GM19372 (cell line): ENCODE results near the gene SLIT1.
"Not testable (repeated sequence)": the region's sequence is repeated elsewhere in the genome, so short reads cannot be mapped to it uniquely, and the experiment has no call there.

Experiments used
- ATAC-seq: cut with Tn5 transposase; IDR thresholded peaks from one replicate; pipeline ENCODE4 v1.9.1; 2021; ENCODE audit warnings: mild to moderate bottlenecking, low read depth, moderate library complexity; ENCODE audit not compliant: unreplicated experiment

Gene SLIT1

DNA sequence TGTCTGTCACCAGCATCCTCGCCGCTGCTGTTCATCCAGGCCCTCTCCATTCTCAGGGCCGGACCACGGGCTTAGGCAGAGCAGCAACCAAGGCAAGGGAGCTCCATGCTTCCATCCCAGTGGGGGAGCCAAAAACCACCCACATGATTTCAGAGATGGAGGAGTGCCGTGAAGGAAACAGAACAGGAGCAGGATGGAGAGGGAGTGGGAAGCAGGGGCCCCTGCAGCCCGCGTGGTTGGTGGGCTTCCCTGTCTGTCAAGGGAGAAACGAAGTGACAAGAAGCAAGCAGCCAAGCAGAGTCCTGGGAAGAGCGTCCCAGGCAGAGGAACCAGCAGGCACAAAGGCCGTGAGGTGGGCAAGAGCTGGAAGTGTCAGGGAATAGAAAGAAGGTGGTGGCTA lies 95.7 kb downstream of the SLIT1 start:
- ATAC-seq = no peak

DNA sequence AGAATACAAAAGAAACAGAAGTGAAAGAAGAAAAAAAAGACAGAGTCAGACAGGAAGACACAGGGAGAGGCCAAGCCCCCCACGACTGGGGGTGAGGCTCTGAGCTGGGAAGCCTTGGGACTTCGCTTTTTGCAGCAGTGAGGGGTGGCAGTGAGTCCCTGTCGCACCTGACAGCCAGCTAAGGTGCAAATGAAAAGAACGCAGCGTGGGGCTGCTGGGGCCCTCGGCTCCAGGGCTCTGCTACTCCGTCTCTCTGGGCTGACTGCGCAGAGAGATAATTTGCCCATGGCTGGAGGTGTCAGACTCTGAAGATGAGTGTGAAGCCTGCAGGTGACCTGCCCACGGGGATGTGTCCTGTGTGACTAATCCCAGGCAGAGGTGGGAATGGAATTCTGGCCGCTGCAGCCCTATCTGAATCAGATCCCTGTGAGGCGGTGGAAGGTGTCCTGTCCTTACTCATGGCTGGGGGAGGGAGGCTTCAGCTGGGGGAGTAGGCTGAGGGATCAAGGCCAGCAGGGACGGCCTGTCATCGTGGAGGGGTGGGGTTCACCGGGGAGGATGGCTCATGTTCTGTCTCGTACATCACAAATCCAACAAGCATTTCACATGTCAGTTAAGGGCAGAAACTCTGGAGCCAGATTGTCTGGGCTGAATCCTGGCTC lies 96.4 kb downstream of the SLIT1 start:
- ATAC-seq = no peak

DNA sequence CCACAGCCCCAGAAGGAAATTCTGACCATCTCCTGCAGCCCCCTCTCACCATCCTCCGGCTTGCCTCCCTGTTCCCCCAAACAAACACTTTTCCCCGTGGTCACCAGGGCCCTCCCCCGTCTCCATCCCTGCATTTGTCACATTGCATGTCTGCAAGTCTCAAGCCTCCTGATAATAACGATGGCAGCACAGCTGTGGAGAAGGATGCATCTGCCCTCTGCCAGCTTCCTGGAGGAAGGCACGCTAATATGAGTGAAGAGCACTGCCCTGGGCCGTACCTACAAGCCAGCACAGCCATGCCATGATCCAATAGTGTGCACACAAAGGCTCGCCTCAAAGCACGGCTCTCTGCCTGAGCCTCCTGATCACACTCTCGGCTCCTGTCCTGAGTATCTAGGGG lies 98.5 kb downstream of the SLIT1 start:
- ATAC-seq = no peak

DNA sequence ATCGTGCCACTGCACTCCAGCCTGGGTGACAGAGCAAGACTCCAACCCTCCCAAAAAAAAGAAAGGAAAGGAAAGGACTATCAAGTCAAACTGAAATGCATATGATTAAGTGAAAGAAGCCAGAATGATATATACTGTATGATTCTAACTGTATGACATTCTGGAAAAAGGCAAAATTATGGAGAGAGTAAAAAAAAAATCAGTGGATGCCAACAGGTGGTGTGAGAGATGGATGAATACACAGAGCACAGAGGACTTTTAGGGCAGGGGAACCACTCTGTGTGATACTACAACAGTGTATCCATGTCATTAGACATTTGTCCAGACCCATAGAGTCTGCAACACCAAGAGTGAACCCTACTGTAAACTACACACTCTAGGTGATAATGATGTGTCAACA lies 99.2 kb downstream of the SLIT1 start:
- ATAC-seq = no peak

DNA sequence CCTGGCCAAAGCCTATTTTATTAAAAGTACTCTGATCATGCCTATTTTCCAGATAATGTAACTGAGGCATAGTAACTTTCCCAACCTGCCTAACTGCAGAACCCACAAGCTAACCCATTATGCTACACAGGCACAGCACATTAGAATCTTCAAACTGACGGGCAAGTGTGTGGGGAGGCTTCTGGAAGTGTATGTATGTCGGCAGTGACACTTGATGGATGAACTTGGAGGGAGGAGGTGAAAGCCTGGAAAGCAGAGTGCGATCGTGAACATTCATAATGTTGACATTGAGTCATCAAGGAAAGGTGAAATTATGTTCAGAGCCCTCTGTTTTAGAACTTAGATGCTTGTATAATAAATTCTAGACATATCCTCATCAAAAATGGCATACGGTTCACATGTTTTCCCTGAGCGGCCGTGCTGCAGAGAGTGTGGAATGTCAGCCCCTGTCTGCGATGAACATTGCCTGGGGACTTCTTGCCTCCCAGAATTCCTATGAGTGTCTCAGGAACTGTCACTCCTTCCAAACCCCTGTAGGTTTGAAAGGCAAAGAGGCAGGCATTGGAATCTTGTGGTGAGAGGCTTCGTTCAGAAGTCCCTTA lies 102.4 kb downstream of the SLIT1 start:
- ATAC-seq = no peak

DNA sequence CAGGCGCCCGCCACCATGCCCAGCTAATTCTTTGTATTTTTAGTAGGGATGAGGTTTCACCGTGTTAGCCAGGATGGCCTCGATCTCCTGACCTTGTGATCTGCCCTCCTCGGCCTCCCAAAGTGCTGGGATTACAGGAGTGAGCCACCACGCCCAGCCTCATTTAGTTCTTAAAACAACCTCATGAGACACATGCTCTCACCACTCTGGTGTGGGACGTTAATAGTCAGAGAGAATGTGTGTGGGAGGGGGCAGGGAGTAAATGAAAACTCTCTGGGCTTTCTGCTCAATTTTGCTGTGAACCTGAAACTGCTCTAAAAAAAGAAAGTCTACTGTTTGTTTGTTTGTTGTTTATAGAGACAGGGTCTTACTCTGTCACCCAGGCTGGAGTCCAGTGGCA lies 103.2 kb downstream of the SLIT1 start:
- not testable (repeated sequence) for ATAC-seq

DNA sequence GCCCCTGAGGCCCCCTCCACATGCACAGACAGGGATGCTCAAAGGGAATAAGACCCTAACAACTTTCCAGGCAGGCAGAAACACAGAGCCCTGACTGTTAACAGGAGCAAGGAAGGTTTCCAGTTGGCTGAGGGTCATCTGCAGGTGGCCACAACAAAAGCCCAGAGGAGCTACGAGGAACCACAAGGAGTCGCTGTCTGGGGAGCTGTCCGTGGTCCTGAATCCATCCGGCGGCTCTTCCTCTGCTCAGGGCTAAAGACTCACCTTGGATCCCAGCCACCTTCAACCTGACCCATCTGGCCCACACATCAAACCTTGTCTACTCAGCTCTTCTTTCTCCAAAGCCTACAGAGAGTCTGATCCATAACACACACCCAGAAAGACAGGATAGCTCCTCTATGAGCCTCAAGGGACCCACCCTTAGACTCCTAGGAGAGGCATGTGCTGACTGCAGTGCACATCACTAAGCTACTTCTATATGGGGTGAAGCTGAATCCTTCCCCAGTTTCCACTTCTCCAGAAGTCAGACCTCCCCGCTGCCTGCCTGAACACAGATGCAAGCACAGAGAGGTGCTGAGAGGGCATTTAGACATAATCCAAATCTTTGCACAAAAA lies 104.0 kb downstream of the SLIT1 start:
- no peak for ATAC-seq

DNA sequence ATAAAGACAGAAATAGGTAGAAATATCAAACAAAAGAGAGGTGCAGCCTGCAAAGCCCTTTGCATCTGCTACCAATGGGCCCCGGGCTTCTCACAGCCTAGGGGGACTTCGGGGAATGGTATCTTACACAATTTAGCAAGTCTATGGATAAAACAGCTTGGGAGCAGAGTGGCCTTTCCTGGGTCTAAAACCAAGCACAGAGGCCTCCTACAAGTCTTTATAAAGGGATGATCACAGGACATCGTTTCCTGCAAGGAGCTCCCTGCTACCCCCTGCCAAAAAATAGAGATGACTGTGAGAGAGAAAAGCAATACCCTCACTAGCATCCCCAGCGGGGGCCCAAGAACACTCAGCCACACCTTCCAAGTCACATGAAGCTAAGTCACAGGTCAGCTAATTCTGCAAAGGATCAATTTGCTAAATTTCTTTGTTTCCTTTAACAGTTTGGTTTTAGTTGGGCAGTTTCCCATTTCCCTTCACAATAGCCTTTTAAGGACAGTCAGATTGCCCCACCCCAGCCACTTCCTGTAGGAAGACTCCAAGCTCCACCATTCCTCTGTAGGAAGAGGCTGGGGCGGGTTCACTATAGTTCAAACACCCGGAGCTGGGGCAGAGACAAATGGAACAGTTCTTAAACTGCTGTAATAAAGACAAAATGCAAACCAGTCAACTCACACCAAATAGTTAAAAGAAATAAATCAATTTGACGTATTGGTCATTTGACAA lies 105.5 kb downstream of the SLIT1 start:
- no peak for ATAC-seq

DNA sequence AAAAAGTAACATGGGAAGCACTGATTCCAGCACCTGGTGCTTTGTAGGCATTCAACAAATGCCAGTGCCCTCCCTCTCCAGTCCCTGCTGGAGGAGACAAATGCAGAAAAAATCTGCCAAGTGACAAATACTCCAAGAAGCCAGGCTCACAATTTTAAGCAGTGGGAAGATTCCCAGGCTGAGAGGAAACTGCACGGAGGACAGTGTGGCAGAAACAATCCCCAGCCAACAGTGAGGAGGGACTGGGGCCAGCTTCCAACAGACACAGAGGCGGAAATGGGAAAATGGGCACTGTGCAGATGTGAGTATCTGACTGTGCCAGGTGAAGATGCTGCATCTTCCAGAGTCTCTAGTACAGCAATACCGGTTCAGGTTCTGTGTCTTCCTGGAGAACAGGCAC lies 106.3 kb downstream of the SLIT1 start:
- no peak for ATAC-seq

DNA sequence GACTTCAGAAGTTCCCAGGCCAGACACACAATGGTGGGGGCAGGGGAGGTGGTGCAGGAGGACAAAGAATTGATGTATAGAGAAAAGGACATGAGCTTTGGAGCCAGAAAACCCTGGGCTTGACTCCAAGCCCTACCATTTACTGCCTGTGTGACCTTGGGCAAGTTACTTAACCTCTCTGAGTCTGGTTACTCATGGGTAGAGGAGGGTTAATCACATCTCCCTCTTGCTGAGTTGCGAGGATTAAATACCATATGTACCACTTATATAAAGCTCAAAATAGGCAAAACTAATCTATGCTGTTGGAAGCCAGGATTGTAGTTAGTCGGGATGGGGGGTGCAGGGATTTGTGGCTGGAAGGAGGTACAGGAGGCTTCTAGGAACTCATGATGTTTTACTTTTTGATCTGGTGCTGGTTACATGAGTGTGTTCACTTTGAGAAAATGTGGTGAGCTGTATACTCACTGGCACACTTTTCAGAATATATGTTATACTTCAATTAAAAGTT lies 106.8 kb downstream of the SLIT1 start:
- ATAC-seq = no peak

DNA sequence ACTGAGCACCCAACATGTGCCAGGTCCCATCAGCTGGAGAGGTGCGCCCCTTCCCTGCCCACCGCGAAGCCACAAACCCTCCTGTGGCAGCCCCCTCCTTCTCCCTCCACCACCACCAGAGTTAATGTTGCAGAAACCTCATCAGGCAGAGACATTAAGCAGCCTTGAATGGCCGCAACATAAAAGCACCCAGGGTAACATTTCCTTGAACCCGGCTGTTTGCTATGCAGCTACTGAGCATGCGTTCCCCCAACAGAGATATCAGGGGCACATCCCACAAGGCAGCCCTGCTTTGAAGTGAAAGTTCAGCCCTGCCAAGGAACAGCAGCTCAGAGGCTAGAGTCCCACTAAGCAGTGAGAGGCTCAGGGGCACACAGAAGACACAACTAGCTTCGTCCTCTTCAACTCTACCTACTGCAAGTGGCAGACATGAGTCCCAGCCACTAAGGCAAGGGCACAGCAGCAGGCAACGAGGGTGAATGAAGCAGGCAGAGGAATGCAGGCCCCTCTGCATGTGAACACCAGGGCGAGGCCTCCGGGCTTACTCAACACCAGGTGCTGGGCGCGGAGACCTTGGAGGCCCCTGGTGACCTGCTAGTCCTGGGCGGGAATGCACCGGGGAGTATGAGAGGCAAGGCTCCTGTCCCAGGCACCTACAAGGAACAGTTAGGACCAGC lies 107.4 kb downstream of the SLIT1 start:
- ATAC-seq = no peak

DNA sequence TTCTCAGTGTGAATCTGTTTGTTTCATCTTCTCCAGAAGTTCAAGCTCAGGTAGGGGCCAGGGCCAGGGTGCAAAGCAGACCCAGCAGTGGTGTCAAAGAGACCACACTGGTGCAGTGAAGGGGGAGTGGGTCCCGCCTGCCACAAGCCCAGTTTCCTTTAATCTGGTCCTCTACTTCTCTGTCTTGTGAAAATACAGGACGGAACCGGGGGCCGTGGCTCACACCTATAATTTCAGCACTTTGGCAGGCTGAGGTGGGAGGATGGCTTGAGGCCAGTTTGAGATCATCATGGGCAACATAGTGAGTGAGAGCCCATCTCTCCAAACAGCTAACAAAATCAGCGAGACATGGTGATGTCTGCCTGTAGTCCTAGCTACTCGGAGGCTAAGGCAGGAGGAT lies 109.0 kb downstream of the SLIT1 start:
- ATAC-seq = no peak

DNA sequence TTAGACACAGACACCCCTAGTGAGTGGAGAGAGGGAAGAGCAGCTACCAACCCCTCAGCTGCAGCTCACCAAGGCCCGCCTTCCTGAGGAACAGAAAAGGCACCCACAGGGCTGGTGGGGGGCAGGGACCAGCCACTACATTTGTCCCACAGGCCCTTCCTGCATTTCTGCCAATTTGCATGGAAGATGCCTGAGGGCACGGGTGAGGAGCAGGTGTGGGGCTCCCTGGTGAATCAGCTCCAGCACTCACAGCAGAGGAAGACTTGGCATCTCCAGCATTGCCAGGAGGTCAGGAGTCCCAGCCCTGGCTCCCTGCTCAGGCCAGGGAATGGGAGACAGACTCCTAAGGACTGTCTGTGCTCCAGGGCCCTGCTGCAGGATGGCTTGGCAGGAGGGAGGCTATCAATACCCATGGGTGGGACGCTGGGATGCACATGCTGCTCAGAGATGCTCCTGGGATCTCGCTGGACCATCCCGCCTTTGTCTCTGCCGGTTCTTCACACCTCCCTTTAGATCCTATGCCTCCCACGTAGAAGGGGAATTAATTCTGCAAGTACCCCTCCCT lies 109.7 kb downstream of the SLIT1 start:
- no peak for ATAC-seq

DNA sequence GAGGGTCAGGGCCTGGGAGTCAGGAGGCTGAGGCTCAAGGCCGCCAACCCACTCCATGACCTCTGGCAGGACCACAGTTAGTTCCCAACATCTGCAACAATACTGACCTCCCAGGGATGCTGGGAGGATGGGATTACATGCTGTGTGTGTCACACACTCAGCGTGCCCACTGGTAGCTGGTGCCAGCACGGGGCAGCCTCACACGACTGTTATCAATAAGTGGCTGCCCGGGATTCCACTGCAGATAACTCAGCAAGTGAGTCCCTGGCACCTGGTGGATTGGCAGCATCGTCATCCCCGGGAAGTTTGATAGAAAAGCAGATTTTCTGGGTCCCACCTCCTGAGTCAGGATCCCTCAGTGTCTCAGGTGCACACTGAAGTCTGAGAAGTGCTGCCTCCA lies 110.3 kb downstream of the SLIT1 start:
- no peak for ATAC-seq

DNA sequence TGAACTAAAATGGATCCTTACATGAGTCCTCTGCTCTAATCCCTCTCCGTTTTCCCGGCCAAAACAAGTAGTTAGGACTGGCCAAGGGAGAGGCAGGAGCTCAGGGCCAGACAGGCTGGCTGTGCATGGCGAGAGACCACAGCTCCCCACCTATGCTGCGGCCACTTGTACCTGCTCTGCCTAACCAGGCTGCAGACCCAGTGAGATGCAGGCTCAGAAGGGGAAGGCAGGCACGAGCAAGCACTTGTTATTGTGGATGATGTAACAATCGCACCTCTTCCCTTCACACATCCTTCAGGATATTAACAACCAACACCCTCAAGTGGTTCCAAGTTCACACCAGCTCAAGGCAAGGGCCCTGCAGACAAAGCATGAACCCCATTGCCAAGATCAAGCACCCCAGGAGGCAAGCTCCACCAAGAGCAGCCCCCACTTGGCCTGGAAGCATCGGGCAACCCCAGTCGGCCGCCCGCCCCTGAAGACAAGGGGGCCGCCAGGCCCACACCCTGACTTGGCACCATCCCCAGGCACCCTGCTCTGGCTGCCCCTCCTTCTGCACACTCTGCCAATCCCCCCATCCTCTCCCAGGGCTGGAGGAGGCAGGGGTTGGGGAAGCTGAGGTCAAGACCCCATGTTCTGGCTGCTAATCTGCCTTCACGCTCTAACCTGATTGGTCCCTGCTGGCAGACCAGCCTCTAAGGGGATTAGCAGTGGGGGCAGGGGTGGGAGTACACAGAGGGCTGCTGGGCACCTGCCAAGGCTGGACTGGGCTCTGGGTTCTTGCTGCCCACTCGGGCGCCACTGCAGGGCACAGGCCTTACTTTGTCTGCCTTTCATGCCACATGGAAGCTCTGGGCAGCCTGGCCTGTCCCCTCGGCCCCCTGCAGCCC lies 111.3 kb downstream of the SLIT1 start:
- no peak for ATAC-seq

DNA sequence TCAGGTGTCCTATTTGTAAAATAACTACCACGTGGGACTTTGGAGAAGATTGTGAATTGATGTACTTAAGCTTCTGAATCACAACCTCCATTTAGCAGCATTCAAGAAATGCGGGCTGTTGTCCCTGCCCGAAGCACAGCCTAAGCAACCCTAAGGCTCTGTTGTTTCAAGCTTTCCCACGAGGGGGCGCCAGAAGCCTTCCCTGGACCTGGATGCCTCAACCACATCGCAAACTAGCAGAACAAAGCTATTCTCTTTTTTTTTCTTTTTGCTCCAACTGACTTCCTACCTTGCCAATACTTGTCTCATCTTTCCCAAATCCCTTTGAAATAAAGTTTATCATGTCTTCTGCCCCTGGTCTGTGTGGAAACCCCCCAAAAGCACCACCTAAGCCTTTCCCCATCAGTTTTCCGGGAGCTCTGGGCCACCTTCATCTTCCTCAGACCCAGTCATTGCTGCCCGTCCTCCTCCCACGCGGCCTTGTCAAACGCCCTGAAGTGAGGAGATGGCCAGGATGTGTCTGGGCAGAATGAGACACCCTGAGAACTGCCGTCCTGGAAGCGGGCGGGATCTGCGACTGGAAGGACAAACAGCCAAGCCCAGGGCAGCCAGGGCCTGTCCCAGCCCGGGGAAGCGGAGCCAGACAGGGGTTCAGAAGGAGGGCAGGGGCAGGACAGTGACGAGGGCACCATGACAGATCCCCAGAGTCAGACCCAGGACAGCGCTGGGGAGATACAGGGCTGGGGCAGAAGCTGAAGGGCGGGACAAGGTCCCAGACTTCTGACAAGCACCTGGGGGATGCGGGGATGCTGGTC lies 112.7 kb downstream of the SLIT1 start:
- ATAC-seq = no peak

DNA sequence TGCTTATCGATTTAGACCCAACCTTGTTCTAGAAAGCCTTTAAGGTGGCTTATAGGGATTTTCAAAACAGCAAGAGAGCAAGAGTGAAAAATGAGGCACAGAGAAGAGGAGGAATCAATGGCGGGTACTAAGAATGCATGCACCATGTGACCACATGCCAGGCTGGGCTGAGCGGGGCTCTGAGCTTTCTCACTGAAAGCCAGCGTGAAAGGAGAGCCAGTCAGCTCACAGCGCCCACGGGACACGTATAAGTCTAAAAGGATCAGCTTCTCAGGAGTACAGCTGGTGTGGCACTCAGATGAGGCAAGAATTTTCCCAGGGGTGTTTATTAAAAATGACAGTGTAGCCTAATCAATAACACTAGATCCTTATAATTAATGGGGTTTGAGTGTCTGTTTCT lies 114.3 kb downstream of the SLIT1 start:
- ATAC-seq = no peak

DNA sequence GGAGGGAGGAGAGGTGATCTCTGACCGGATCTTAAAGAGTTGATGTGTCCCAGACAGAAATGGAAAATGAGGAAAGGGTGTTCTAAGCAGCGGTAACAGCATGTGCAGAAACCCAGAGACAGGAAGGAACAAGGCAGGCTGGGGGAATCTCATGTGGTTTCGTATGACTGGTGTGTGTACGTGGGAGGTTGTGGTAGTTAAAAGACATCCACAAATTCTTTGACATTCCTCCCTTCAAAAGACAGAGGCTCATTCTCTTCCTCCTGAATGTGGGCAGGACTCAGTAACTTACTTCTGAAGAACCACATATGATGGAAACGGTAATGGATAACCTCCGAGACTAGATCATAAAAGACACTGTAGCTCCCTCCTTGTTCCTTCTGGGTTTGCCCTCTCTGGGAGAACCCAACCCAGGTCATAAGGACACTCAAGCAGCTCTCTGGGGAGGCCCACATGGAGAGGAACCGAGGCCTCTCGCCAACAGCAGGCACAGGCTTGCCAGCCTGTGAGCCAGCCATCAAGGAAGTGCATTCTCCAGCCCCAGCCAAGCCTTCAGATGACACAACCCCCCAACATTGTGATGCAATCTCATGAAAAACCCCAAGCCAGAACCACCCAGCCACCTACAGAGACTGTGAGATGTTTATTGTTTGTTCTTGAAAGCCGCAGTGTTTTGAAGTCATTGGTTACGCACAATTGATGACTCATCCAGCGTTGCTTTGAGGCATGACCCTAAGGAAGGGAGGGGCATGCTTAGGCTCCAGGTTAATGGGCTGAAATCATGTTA lies 116.0 kb downstream of the SLIT1 start:
- ATAC-seq = no peak
